Left ventricle myocardium inferior (tissue), 1 donor: ENCODE data around the gene ADAMTS7. TPM values are rescaled to one million over a fixed set of nuclear protein-coding genes. Genes with fewer than 3 reads are reported as not detected.

ENCODE experiments used
- DNase-seq: peaks from one replicate; pipeline ENCODE4 v3.0.0-alpha.2; 2020
- H3K27ac ChIP-seq: fragments of 200-600 bp; replicated peaks from 2 replicates; pipeline ENCODE4 v1.8.0; 2021
- H3K27me3 ChIP-seq: fragments of 200-600 bp; 2 replicates; pipeline ENCODE4 v1.8.0; 2021; ENCODE audit warnings: low read depth
- H3K36me3 ChIP-seq: fragments of 200-600 bp; 2 replicates; pipeline ENCODE4 v1.8.0; 2021
- H3K4me1 ChIP-seq: fragments of 200-600 bp; 2 replicates; pipeline ENCODE4 v1.8.0; 2021
- H3K4me3 ChIP-seq: fragments of 200-600 bp; 2 replicates; pipeline ENCODE4 v1.8.0; 2021; ENCODE audit warnings: mild to moderate bottlenecking, moderate library complexity
- H3K9me3 ChIP-seq: fragments of 200-600 bp; replicated peaks from 2 replicates; pipeline ENCODE4 v1.8.0; 2021
- CTCF ChIP-seq: fragments of 200-600 bp; IDR thresholded peaks from 2 replicates; pipeline ENCODE4 v1.8.0; 2021; ENCODE audit warnings: antibody characterized with exemption, mild to moderate bottlenecking, borderline replicate concordance
- intact Hi-C: fragments of 100-400 bp; cut with micrococcal nuclease; formaldehyde crosslinking; loops from one replicate; pipeline ENCODE4 v1.11.0; 2022
- total RNA-seq: library from RNA; stranded (reverse); fragmentation: NEBNext Ultra II Directional; extraction: Animal tissue kit (Norgen Biotek cat#: 25700); gene quantifications from one replicate; pipeline ENCODE4 v1.2.1, GENCODE V29; 2021
- donor health status: DM: no; HTN: yes; CAD: no; lungs with severe emphysema.

The ADAMTS7 gene
- total RNA-seq, 1 donor from 2014 or later = 24.2 TPM

DNA sequence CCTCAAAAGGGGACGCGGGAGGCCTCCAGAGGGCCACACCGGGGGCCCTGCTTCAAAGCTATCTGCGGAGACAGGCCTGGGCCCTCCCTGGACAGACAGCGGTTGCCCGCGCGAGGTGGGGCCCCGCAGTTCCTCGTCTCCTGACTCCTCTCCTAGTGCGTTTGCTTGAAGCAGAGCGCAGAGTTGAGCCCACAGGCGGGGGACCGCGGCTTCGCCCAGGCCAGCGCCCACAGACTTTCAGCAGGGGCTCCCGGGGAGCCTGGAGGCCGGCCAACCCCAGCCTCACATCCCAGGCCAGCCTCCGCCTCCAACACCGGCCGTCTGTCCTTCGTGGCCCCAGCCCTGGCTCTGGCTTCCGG lies 540 bp upstream of the ADAMTS7 start:
- intact Hi-C loops = no loop called here
- Histone ChIP-seq H3K27me3 (no peaks in the 10 kb centered on the region), H3K36me3 (no peaks in the 10 kb centered on the region), H3K27ac (peak overlapping the region; percentile 93), H3K4me1 (peaks cover 41% of the 10 kb centered on the region), H3K4me3 (peak overlapping the region; percentile 96), H3K9me3 (peaks cover 9% of the 10 kb centered on the region)
- peak; percentile 34 for DNase-seq
- TF ChIP-seq CTCF = no peak

- Histone ChIP-seq H3K27me3 (no peaks in the 10 kb centered on the region), H3K4me3 (peak overlapping the region; percentile 96), H3K4me1 (peaks cover 41% of the 10 kb centered on the region), H3K9me3 (peaks cover 9% of the 10 kb centered on the region), H3K27ac (peak overlapping the region; percentile 93), H3K36me3 (no peaks in the 10 kb centered on the region)
- peak; percentile 72 for DNase-seq
- intact Hi-C loops = no loop called here
- no peak for TF ChIP-seq CTCF
These were observed 721 bp downstream of the ADAMTS7 start for GRCh38 chr15:78810362-78811123.

DNA sequence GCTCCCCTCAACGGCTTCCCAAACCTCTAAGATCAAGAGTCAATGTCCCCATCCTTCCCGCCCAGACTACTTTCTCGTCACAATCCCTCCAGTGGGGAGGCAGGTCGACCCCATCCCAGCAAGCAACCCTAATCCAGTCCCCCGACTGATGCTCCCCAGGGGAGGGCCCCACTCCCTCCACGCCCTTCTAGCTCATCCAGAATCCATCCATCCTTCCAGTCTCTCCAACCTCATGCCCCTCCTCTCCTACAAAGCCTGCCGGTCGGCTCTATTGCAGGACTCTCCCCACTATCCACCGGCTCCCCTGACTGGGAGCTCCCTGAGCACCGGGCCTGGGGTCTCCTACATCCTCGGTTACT lies 1.3 kb downstream of the ADAMTS7 start:
- H3K27me3 ChIP-seq = no peaks in the 10 kb centered on the region
- H3K9me3 ChIP-seq = peaks cover 9% of the 10 kb centered on the region
- H3K36me3 ChIP-seq = no peaks in the 10 kb centered on the region
- intact Hi-C loops = no loop called here
- no peak for DNase-seq
- TF ChIP-seq CTCF = no peak
- H3K4me1 ChIP-seq = peaks cover 43% of the 10 kb centered on the region
- peak overlapping the region; percentile 96 for H3K4me3 ChIP-seq
- peak overlapping the region; percentile 93 for H3K27ac ChIP-seq

DNA sequence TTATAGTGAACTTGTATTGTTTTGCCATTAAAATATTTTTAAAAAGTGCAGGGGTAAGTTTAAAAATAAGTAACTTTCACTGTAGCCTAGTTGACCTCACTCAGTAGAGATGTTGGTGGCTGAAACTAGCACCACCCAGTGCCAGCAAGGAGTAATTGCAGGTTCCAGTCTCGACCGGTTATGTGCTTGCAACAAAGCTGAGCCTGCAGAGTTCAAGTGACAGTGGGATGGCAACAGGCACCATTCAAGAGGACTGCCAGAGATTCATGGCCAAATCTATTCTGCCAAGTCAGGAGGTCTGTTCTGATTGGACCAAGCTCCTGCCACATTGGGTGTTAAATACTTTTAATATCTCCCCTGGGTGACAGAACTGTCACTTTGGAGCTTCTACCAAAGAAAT lies 2.7 kb downstream of the ADAMTS7 start:
- Histone ChIP-seq H3K36me3 (peaks cover 2% of the 10 kb centered on the region), H3K4me3 (peak overlapping the region; percentile 96), H3K9me3 (peaks cover 9% of the 10 kb centered on the region), H3K27ac (peak overlapping the region; percentile 93), H3K27me3 (no peaks in the 10 kb centered on the region), H3K4me1 (peaks cover 56% of the 10 kb centered on the region)
- intact Hi-C loops = no loop called here
- TF ChIP-seq CTCF = peak; percentile 74
- peak; percentile 58 for DNase-seq

GRCh38 chr15:78807359-78807758 lies 3.9 kb downstream of the ADAMTS7 start:
- DNase-seq = no peak
- H3K36me3 ChIP-seq = peaks cover 4% of the 10 kb centered on the region
- intact Hi-C loops = no loop called here
- TF ChIP-seq CTCF = no peak
- H3K27me3 ChIP-seq = no peaks in the 10 kb centered on the region
- H3K27ac ChIP-seq = no peak overlapping the region
- peaks cover 9% of the 10 kb centered on the region for H3K9me3 ChIP-seq
- H3K4me1 ChIP-seq = peaks cover 54% of the 10 kb centered on the region
- no peak overlapping the region for H3K4me3 ChIP-seq
